NCI-H69 (cell line): ENCODE measurements around the gene OR2V1.
A peak's percentile ranks its signal among the peaks of the same experiment; 100 is the strongest.
"Not testable (repeated sequence)": the region's sequence is repeated elsewhere in the genome, so short reads cannot be mapped to it uniquely, and the experiment has no call there.

ENCODE experiments used
- DNase-seq: peaks from one replicate; lab custom pipeline; 2025; lab: John Stamatoyannopoulos, UW

OR2V1 gene

GRCh38 chr5:181160152-181160754, 29.3 kb upstream of the OR2V1 start:
- peak; percentile 62 for DNase-seq

DNA sequence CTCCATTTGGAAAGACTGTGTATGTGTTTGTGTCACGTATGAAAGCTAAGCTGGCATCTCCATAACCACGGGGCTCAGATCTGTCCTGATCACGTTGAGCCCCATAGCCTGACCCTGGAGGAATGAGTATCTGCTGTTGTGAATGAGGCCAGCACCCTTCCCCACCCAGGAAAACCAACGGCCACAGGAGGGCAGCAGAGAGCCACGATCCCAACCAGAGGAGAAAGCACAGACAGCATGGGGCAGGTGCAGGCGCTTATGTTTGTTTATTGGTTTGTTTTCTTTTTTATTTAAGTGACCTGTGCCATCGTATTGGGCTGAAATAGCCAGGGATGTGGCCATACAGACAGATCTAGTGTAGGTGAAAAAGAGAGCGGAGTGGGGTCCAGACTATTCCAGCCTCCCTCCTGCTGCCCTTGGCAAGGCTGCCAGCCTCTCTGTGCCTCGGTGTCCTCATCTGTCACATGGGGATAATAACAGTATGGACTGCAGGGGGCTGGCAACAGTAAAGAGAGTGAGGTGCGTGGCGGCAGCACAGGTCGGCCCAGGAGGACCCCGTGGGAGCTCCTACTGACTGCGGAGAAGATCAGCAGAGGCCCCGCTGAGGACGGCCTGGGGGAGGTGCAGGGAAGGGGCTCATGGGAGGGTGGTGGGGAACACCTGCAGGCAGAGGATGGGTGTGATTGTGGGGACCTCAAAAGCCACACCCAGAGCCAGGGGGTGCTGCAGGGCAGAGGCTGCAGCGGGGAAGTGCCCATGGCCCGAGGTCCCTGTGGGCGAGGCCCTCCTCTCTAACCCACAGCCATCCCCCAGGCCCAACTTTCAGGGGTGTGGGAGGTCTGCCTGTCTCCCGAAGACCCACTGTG, 28.6 kb upstream of the OR2V1 start:
- peak; percentile 80 for DNase-seq

GRCh38 chr5:181158869-181159268, 27.9 kb upstream of the OR2V1 start:
- no peak for DNase-seq

- DNase-seq = no peak
These were observed 25.8 kb upstream of the OR2V1 start for GRCh38 chr5:181156758-181157157.

DNA sequence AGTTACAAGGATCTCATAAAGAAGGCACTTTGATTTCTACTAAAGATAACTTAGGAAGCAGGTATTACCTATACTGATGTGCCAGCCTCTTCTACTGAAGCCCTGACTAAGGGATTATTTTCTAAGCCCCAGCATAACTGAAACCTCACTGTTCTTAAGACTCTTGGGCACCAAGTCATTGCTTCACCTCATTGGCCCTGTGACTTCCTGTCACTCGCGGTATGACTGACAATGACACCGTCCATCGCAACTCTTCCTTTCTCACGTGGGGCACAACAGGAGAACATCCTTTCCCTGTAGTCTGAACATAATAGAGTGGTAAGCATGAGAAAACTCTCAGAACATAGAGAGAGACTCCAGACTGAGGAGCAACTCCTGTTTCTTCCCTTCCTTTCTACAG, 22.8 kb upstream of the OR2V1 start:
- DNase-seq = no peak

DNA sequence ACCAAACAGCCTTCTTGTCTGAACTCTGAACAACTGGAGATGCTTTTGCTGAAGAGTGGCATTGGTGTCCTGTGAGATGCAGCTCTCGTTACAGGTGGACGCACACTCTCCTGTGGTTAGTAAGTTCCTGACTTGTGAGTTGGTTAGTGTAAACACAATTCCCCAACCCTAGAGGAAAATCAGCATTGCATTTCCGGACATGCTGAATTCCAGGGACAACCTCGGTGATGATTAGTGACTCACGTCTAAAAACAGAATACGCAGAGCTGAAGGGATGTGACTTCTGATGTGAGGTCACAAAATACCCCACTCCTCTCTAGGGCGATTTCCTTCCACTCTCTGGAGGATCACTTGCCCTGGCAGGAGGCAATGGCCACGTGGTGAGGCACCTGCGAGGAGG, 21.4 kb upstream of the OR2V1 start:
- DNase-seq = no peak

- DNase-seq = peak; percentile 44
These were observed 20.2 kb upstream of the OR2V1 start for GRCh38 chr5:181151146-181151545.

DNA sequence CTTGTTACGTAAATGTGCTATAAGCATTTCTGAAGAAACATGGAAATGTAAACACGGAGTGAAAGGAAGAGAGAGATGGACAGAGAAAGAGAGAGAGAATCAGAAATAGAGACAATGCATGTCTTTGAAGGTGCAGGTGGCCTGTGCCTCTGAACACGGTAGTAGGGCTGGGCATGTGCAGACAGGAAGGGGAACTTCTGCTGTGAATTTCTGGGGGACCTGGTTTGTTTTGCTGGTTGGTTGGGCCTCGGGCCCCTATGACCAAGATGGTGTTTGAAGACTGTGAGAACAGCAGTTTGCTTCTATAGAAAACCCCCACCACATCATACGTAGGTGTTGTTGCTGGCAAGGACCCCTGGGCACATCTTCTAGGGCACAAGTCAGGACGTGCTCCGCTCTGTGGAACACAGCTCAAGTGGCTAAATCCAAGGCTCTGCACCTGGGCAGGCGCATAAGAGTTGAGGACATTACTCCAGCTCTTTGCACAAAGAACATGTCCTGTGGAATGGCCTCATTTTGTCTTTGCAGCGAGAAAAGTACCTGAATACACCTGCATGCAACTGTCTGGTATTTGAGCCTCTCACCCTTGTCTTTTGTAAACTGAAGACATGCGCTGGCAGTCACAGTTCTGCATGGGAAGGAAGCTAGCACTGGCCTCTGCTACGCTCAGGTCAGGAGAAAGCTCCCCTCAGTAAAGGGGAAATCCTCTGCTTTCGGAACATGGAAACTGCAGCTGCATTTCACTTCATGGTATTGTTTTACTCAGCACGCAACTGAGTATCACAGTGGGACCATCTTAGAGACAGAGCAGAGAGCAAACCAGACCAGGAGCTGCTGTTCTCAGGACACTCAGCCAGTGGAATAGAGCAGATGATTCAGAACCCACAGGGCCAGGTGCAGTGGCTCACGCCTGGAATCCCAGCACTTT, 19.1 kb upstream of the OR2V1 start:
- DNase-seq = no peak

GRCh38 chr5:181149355-181149754, 18.4 kb upstream of the OR2V1 start:
- DNase-seq = no peak

GRCh38 chr5:181146927-181147636, 16.1 kb upstream of the OR2V1 start, which contains the start of gene OR2V2:
OR2V2 (plus strand) TSS chr5:181147586; CDS start chr5:181154943, 7,357 bp downstream.
- not testable (repeated sequence) for DNase-seq

DNA sequence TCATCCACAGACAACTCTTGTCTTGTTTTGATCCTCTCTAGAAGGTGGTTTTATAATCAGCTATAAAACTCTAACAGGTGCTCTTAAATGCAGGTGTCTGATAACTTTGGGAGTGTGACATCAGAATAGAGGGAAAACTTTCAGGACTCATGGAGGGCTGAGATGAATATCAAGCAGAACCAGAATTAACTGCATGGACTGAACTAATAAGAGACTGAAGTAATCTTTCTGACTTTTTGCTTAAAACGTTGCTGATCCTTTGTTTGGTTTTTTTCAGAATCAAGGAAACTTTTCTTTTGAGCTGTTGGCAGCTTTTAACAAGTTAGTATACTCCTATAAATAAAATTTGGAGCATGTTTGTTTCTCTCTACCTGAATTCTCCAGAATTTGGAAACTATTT, 14.2 kb upstream of the OR2V1 start:
- no peak for DNase-seq

- no peak for DNase-seq
These were observed 11.1 kb upstream of the OR2V1 start for GRCh38 chr5:181142054-181142453.

- DNase-seq = no peak
These were observed 9.8 kb upstream of the OR2V1 start for GRCh38 chr5:181140766-181141165.

- no peak for DNase-seq
These were observed 7.3 kb upstream of the OR2V1 start for GRCh38 chr5:181138258-181138657.

DNA sequence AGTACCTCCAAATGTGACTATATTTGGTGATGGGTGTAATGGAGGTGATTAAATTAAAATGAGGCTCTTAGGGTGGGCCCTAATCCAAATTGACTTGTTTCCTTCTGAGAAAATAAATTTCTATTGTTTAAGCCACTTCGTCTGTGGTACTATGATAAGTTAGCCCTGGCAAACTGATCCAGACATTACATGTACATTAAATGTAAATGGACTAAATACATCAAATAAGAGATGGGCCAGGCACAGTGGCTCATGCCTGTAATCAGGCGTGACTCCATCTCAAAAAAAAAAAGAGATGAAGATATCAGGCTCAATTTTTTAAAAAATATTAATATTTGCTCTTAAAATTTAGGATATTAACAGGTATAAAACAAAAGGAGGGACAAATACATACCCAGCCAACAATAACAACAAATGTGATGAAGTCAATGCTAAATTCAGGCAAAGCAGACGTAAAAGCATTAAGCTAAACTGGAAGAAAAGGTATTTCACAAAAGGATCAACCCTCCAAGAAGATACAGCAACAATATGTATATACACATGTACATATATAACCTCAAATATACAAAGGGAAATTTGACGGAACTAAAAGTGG, 5.5 kb upstream of the OR2V1 start:
- DNase-seq = no peak

- DNase-seq = no peak
These were observed 3.3 kb upstream of the OR2V1 start for GRCh38 chr5:181134259-181134658.

GRCh38 chr5:181133610-181134231, 2.8 kb upstream of the OR2V1 start:
- peak; percentile 3 for DNase-seq

GRCh38 chr5:181133083-181133482, 2.1 kb upstream of the OR2V1 start:
- DNase-seq = no peak

DNA sequence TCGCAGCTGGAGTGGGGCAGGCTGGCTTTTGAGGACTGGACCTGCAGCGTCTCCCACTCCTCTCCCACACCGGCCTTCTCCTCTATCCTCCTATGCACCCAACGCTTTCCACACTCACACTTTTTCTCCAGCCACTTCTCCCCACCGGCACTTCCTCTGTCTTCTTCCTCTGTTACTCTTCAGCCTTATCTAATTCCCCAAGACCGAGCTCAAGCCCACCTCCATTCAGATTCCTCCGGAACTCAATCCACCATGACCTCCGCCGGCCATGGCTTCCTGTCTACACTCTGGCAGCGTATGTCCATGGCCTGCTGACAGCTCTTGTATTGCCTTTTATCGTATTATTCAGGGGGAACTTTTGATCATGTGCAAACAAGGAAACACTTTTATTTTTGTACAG, 545 bp upstream of the OR2V1 start:
- no peak for DNase-seq

DNA sequence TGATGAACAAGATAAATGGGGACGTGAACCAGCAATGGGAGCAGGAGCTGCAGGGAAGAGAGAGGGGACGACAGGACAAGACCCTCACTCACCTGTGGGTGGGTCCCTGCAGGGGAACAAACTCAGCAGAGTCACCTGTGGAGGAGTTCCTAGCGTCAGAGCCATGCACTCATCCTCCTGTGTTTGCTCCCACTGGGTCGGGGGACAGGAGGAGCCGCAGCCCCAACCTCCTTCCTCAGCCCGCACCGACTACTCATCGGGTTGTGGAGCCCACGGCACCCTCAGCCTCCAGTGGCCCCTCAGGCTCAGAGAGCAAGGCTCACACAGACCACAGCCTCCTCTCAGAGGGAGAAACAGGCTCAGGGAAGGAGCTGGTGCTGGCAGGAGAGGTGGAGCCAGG, 888 bp downstream of the OR2V1 start:
- not testable (repeated sequence) for DNase-seq

- DNase-seq = no peak
These were observed 1.4 kb downstream of the OR2V1 start for GRCh38 chr5:181129601-181130000.
